Endothelial cell of umbilical vein (primary cell): ENCODE results near the gene PTPRT. TPM values are rescaled to one million over a fixed set of nuclear protein-coding genes. Genes with fewer than 3 reads are reported as not detected.

ENCODE experiments used
- BruUV-seq: library from RNA; stranded (reverse); fragments of 400-500 nt; replicated peaks from 2 replicates; lab custom pipeline; 2021; lab: Mats Ljungman, UMichigan
- CTCF ChIA-PET: fragments of 300-600, 350-600 bp; sonication (Branson Sonifier 250); formaldehyde crosslinking; loops from one replicate; lab custom pipeline; 2021; ENCODE audit warnings: antibody characterized with exemption, inconsistent platforms; lab: Charles Lee
- POLR2A ChIA-PET: fragments of 300-600, 350-600 bp; sonication (Branson Sonifier 250); formaldehyde crosslinking; loops from one replicate; lab custom pipeline; 2021; ENCODE audit warnings: antibody characterized with exemption, inconsistent platforms; lab: Charles Lee
- DNase-seq: peaks from one replicate; pipeline ENCODE4 v3.0.0-alpha.2; 2011; ENCODE audit warnings: low read depth, low spot score
- FAIRE-seq: peaks from 2 replicates; lab custom pipeline; 2011; peaks lifted over from hg19 to GRCh38; lab: Jason Lieb, UNC
- H2AFZ ChIP-seq: 2 replicates; pipeline ENCODE4 v1.6.0; 2012; ENCODE audit warnings: low read depth, low read length, control low read depth, inconsistent platforms
- H3K27ac ChIP-seq: 2 replicates; pipeline ENCODE4 v1.5.1; 2011; ENCODE audit warnings: low read depth, mild to moderate bottlenecking, control low read depth, low read length, moderate library complexity; ENCODE audit not compliant: insufficient read depth
- H3K27me3 ChIP-seq, 2 experiments: 2 replicates each; pipeline versions ENCODE4 v1.6.0 to v1.6.1; 2011; ENCODE audit warnings: low read length in 2 of 2, mixed read lengths in 1 of 2; ENCODE audit not compliant: control insufficient read depth in 2 of 2, insufficient read depth in 2 of 2
- H3K36me3 ChIP-seq, 2 experiments: 2 replicates in 1 of 2; 3 replicates in 1 of 2; pipeline ENCODE4 v1.5.1; 2011; ENCODE audit warnings: low read length in 2 of 2, mild to moderate bottlenecking in 1 of 2, moderate library complexity in 1 of 2; ENCODE audit not compliant: control insufficient read depth in 2 of 2, insufficient read depth in 2 of 2; ENCODE audit errors: extremely low read depth in 1 of 2
- H3K4me1 ChIP-seq: 3 replicates; pipeline ENCODE4 v1.5.1; 2011; ENCODE audit warnings: mild to moderate bottlenecking, low read length; ENCODE audit not compliant: control insufficient read depth, insufficient read depth; ENCODE audit errors: extremely low read depth
- H3K4me2 ChIP-seq: 2 replicates; pipeline ENCODE4 v1.6.1; 2011; ENCODE audit warnings: low read length, control low read depth, mixed read lengths; ENCODE audit not compliant: insufficient read depth
- H3K4me3 ChIP-seq, 3 experiments: fragments of 200-600 bp in 1 of 3; sonication (generic), shearing (Covaris generic) in 1 of 3; replicated peaks in 1 of 3; 2 replicates each; pipeline ENCODE4 v1.5.1; 2011 to 2016; ENCODE audit warnings: control low read depth in 3 of 3, low read length in 3 of 3, mild to moderate bottlenecking in 2 of 3, inconsistent platforms in 1 of 3, low read depth in 1 of 3, moderate library complexity in 1 of 3; ENCODE audit not compliant: insufficient read depth in 1 of 3
- H3K79me2 ChIP-seq: 2 replicates; pipeline ENCODE4 v1.6.0; 2012; ENCODE audit warnings: low read length, inconsistent platforms; ENCODE audit not compliant: control insufficient read depth, insufficient read depth
- H3K9ac ChIP-seq: replicated peaks from 2 replicates; pipeline ENCODE3; 2011; ENCODE audit warnings: low read length, control low read depth; ENCODE audit not compliant: insufficient read depth; ENCODE audit errors: extremely low read depth
- H3K9me1 ChIP-seq: replicated peaks from 3 replicates; pipeline ENCODE4 v1.6.0; 2011; ENCODE audit warnings: mild to moderate bottlenecking, low read length; ENCODE audit not compliant: control insufficient read depth, insufficient read depth; ENCODE audit errors: extremely low read depth
- H3K9me3 ChIP-seq: replicated peaks from 2 replicates; pipeline ENCODE4 v1.5.1; 2012; ENCODE audit warnings: low read length, inconsistent platforms; ENCODE audit not compliant: control insufficient read depth, insufficient read depth
- H4K20me1 ChIP-seq: replicated peaks from 2 replicates; pipeline ENCODE3; 2011; ENCODE audit warnings: mild to moderate bottlenecking, low read length; ENCODE audit not compliant: control insufficient read depth, insufficient read depth; ENCODE audit errors: extremely low read depth
- EZH2 ChIP-seq: IDR thresholded peaks from 2 replicates; pipeline ENCODE4 v1.6.1; 2012; ENCODE audit warnings: borderline replicate concordance, low read depth, mild to moderate bottlenecking, moderate library complexity, low read length, inconsistent platforms; ENCODE audit not compliant: severe bottlenecking
- FOS ChIP-seq: IDR thresholded peaks from 2 replicates; pipeline ENCODE4 v1.6.1; 2011; ENCODE audit warnings: mild to moderate bottlenecking, low read length, moderate library complexity, borderline replicate concordance; ENCODE audit not compliant: insufficient read depth
- GATA2 ChIP-seq: IDR thresholded peaks from 2 replicates; pipeline ENCODE4 v1.7.0; 2011; ENCODE audit warnings: low read depth, mild to moderate bottlenecking, moderate library complexity, mixed read lengths, low read length; ENCODE audit not compliant: insufficient read length, insufficient read depth
- JUN ChIP-seq: IDR thresholded peaks from 2 replicates; pipeline ENCODE4 v1.6.1; 2011; ENCODE audit warnings: borderline replicate concordance, low read depth; ENCODE audit not compliant: insufficient read length, insufficient read depth
- MYC ChIP-seq: IDR thresholded peaks from one replicate; pipeline ENCODE4 v1.6.1; 2011; ENCODE audit warnings: mild to moderate bottlenecking, low read depth, low read length
- POLR2A ChIP-seq: IDR thresholded peaks from 2 replicates; pipeline ENCODE4 v1.6.1; 2012; ENCODE audit warnings: low read depth, mild to moderate bottlenecking, control low read depth, low read length
- POLR2AphosphoS5 ChIP-seq: IDR thresholded peaks from 2 replicates; pipeline ENCODE4 v1.6.1; 2012; ENCODE audit warnings: low read depth, mild to moderate bottlenecking, control low read depth, low read length, moderate library complexity; ENCODE audit not compliant: insufficient read depth
- dilution Hi-C: fragments of 300-500 bp; cut with MboI; formaldehyde crosslinking; loops from one replicate; pipeline ENCODE4 v1.15.0; 2019; ENCODE audit warnings: low sequenced_read_pairs; ENCODE audit not compliant: extremely low pct_ligation_motif_present
- intact Hi-C: fragments of 100-400 bp; cut with micrococcal nuclease; formaldehyde crosslinking; loops from one replicate; pipeline ENCODE4 v1.10.0; 2022
- polyA plus RNA-seq, 4 experiments: library from polyadenylated mRNA; depleted of rRNA in 3 of 4; stranded (reverse) in 3 of 4; unstranded in 1 of 4; fragments of >200 nt; gene quantifications; 2 replicates each; pipeline versions ENCODE4 v1.2.1 to v1.2.3, GENCODE V29; 2011 to 2012; ENCODE audit warnings: missing spikeins in 1 of 4
- total RNA-seq: library from RNA; stranded (reverse); gene quantifications from 2 replicates; pipeline ENCODE4 v1.2.3, GENCODE V29; 2021
- TF ChIP-seq, protein P1 (sequence below), 2 donors: IDR thresholded peaks; 1 replicate in 1 of 2; 2 replicates in 1 of 2; pipeline ENCODE4 v1.5.1; 2011; ENCODE audit warnings: low read length in 2 of 2, mild to moderate bottlenecking in 2 of 2, moderate library complexity in 2 of 2, control low read depth in 1 of 2, inconsistent platforms in 1 of 2, low read depth in 1 of 2; ENCODE audit not compliant: insufficient read depth in 1 of 2; ENCODE audit errors: extremely low read depth in 1 of 2
- TF ChIP-seq, protein P2 (sequence below): IDR thresholded peaks from 2 replicates; pipeline ENCODE4 v1.6.1; 2011; ENCODE audit not compliant: insufficient read depth, insufficient read length

PTPRT gene
- total and polyA plus RNA-seq, 2 donors (not counting 3 experiments of a cell fraction or from before 2014, with no cell fraction given) = not detected

DNA sequence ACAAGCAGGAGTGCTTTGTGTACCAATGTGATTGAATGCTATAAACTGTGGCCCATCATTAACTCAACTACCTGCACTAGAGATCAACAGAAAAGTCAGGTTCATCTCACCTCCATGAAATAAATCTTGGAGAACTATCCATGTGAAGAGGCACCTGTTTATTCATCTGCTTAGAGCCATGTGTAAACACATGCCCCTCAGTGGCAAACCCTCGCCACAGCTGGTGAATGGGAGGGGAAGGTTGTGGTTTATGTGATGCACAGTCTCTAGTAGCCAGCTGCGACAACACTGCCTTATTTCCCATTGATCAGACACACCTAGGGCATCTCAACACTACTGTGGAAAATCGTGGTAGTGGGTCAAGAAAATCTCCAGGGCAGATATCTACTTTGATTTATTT is 640.2 kb downstream of the PTPRT start:
- POLR2A ChIA-PET = no interaction called here
- no TSS peak for BruUV-seq
- no peak for TF ChIP-seq FOS
- TF ChIP-seq GATA2 = no peak
- no peak for TF ChIP-seq MYC
- TF ChIP-seq, protein P1, sequence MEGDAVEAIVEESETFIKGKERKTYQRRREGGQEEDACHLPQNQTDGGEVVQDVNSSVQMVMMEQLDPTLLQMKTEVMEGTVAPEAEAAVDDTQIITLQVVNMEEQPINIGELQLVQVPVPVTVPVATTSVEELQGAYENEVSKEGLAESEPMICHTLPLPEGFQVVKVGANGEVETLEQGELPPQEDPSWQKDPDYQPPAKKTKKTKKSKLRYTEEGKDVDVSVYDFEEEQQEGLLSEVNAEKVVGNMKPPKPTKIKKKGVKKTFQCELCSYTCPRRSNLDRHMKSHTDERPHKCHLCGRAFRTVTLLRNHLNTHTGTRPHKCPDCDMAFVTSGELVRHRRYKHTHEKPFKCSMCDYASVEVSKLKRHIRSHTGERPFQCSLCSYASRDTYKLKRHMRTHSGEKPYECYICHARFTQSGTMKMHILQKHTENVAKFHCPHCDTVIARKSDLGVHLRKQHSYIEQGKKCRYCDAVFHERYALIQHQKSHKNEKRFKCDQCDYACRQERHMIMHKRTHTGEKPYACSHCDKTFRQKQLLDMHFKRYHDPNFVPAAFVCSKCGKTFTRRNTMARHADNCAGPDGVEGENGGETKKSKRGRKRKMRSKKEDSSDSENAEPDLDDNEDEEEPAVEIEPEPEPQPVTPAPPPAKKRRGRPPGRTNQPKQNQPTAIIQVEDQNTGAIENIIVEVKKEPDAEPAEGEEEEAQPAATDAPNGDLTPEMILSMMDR (IDR thresholded peaks at IDR 0.05; ENCODE audit: extremely low read depth in 1 of 2, insufficient read depth in 1 of 2, low read depth in 1 of 2, low read length in 2 of 2) = no peak
- TF ChIP-seq POLR2AphosphoS5 = no peak
- TF ChIP-seq JUN = no peak
- TF ChIP-seq, protein P2, sequence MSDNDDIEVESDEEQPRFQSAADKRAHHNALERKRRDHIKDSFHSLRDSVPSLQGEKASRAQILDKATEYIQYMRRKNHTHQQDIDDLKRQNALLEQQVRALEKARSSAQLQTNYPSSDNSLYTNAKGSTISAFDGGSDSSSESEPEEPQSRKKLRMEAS = no peak
- TF ChIP-seq EZH2 = no peak
- TF ChIP-seq POLR2A = no peak

More for the DNA sequence above, 640.2 kb downstream of the PTPRT start:
- no peaks in the 10 kb centered on the region for H3K79me2 ChIP-seq
- no peak for FAIRE-seq
- no peak for DNase-seq
- dilution Hi-C loops (no loop called here), intact Hi-C loops (no loop called here)
- no peak overlapping the region for H2AFZ ChIP-seq
- H3K4me1 ChIP-seq = no peaks in the 10 kb centered on the region
- no peak overlapping the region for H3K4me3 ChIP-seq
- no peak overlapping the region for H3K4me2 ChIP-seq
- CTCF ChIA-PET = no interaction called here
- H3K9me1 ChIP-seq = no peaks in the 10 kb centered on the region
- H3K9me3 ChIP-seq = peaks cover 3% of the 10 kb centered on the region
- no peak overlapping the region for H3K9ac ChIP-seq
- no peaks in the 10 kb centered on the region for H3K36me3 ChIP-seq
- H3K27me3 ChIP-seq = no peaks in the 10 kb centered on the region
- H3K27ac ChIP-seq = no peak overlapping the region
- H4K20me1 ChIP-seq = no peaks in the 10 kb centered on the region
